ENCODE results near the gene SCYL1.
A peak's percentile ranks its signal among the peaks of the same experiment; 100 is the strongest.

Gene SCYL1

DNA sequence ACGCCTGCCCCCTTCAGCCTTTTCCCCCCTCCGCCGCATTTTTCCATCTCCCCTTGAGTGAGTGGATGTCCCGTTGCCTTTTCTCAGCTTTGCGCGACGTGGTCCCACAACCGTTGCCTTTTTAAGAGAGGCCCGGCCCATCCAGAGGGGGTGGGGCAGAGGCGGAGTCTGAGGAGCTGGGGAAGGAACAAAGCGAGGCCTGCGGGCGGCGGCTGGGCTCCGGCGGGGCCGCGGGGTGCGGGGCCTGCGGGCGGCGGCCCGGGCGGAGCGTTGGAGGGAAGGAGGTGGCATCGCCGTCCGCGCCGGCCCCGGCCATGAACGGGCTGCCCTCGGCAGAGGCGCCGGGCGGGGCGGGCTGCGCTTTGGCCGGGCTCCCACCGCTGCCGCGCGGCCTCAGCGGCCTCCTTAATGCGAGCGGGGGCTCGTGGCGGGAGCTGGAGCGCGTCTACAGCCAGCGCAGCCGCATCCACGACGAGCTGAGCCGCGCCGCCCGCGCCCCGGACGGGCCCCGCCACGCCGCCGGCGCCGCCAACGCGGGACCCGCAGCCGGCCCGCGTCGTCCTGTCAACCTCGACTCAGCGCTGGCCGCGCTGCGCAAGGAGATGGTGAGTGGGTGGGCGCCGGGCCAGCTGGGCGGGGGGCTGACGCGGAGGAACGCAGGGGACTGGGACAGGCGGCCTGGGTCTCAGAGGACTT is 47.6 kb downstream of the SCYL1 start, which contains the start of gene FAM89B:
TSS of gene FAM89B (plus strand) at position 183 of the 696 bp plus-strand sequence. CDS start at position 315, 132 bp downstream.
- TF ChIP-seq, protein P1, sequence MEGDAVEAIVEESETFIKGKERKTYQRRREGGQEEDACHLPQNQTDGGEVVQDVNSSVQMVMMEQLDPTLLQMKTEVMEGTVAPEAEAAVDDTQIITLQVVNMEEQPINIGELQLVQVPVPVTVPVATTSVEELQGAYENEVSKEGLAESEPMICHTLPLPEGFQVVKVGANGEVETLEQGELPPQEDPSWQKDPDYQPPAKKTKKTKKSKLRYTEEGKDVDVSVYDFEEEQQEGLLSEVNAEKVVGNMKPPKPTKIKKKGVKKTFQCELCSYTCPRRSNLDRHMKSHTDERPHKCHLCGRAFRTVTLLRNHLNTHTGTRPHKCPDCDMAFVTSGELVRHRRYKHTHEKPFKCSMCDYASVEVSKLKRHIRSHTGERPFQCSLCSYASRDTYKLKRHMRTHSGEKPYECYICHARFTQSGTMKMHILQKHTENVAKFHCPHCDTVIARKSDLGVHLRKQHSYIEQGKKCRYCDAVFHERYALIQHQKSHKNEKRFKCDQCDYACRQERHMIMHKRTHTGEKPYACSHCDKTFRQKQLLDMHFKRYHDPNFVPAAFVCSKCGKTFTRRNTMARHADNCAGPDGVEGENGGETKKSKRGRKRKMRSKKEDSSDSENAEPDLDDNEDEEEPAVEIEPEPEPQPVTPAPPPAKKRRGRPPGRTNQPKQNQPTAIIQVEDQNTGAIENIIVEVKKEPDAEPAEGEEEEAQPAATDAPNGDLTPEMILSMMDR (IDR thresholded peaks at IDR 0.05; ENCODE audit: borderline replicate concordance, control extremely low read depth, extremely low read depth, insufficient read depth, missing control alignments), result no peak
- in situ Hi-C loops (cut with MboI; ENCODE audit: low sequenced_read_pairs, unreplicated experiment), result no loop called here
- DNase-seq (ENCODE audit: low spot score), result peak; percentile 83

GRCh38 chr11:65573391-65574079 is 48.7 kb downstream of the SCYL1 start:
- TF ChIP-seq, protein P1 (IDR thresholded peaks at IDR 0.05; ENCODE audit: borderline replicate concordance, control extremely low read depth, extremely low read depth, insufficient read depth, missing control alignments), result no peak
- DNase-seq (ENCODE audit: low spot score), result no peak

DNA sequence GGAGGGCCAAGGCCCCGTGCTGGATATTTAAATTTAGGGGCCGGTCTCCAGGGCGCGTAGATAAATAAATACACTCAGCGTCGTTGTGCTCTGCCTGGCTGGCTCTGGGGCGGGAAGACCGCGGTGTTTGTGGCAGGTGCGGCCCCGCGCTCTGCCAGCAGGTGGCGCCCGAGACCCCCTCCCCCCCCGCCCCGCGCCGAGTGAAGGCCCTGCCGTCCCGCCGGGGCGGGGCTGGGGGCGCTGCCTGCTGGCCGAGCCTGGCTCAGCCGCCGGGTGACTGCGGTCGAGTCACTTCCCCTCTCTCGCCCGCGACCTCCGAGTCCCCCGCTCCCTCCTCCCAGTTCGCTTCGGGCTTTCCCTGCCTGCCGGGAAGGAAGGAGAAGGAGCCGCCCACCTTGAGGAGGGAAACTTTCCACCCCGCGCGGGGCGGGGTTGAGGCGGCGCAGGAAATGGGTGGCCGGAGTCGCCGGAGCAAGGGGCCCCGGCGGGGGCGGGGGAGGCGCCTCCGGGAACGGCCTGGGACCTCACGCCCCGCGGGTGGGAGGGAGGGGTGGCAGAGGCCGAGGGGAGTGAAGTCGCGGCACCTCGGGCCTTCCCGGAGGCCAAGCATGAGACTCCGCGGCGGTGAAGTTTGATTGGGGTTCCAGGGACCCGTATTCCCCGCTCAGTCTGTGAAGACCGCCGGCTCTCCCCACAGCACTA is 49.4 kb downstream of the SCYL1 start:
- in situ Hi-C loops (cut with MboI; ENCODE audit: low sequenced_read_pairs, unreplicated experiment), result no loop called here
- TF ChIP-seq, protein P1 (IDR thresholded peaks at IDR 0.05; ENCODE audit: borderline replicate concordance, control extremely low read depth, extremely low read depth, insufficient read depth, missing control alignments), result peak; percentile 82
- DNase-seq (ENCODE audit: low spot score), result peak; percentile 95

More at GRCh38 chr11:65573391-65574079, 48.7 kb downstream of the SCYL1 start:
- in situ Hi-C loops (cut with MboI; ENCODE audit: low sequenced_read_pairs, unreplicated experiment), result no loop called here

DNA sequence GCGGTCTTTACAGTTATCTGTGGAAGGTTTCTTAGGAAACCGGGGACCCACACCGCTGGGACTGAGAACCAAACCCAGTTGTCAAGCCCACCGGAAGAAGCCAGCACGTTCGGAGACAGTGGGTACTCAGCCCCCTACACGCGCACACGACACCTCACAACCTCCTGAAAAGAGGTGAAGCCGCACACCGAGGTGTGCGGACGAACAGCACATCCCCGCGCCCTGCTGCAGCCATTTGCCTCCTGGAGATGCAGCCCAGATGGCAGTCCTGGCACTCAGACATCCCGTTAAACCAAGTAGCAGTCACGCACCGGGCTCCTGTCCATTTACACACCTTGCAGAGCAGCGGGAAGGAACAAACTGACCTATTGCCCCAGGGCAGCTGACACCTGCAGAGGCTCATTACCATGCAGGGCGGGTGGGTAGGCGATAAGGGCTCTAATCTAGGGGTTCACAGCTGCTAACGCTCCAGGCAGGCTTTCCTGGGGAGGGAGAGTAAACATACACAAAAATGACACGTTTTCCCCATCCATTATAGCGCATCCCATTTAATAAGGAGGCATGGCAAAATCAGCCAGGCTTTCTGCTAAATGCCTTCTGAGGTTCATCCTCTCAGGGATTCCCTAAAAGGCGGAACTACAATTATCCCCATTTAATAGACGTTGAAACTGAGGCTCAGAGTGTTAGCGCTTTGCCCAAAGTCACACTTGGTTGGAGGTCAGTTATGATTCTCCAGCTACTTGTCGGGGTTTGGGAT is 50.1 kb downstream of the SCYL1 start:
- in situ Hi-C loops (cut with MboI; ENCODE audit: low sequenced_read_pairs, unreplicated experiment), result no loop called here
- TF ChIP-seq, protein P1 (IDR thresholded peaks at IDR 0.05; ENCODE audit: borderline replicate concordance, control extremely low read depth, extremely low read depth, insufficient read depth, missing control alignments), result no peak
- no peak for DNase-seq (ENCODE audit: low spot score)

- peak; percentile 91 for DNase-seq (ENCODE audit: low spot score)
- TF ChIP-seq, protein P1 (IDR thresholded peaks at IDR 0.05; ENCODE audit: borderline replicate concordance, control extremely low read depth, extremely low read depth, insufficient read depth, missing control alignments), result no peak
- in situ Hi-C loops (cut with MboI; ENCODE audit: low sequenced_read_pairs, unreplicated experiment), result no loop called here
Measured at GRCh38 chr11:65575568-65576231, 50.8 kb downstream of the SCYL1 start, which contains the start of gene EHBP1L1. Gene EHBP1L1 (plus strand): TSS chr11:65576053. CDS start chr11:65576303, 250 bp downstream.
